Measurements from ENCODE around the gene RIOX2. TPM values are rescaled to one million over a fixed set of nuclear protein-coding genes. Genes with fewer than 3 reads are reported as not detected.

Gene RIOX2
- total and polyA plus RNA-seq, 2 donors (not counting 1 experiment from before 2014, with no cell fraction given), result 23.7 to 46.1 TPM

DNA sequence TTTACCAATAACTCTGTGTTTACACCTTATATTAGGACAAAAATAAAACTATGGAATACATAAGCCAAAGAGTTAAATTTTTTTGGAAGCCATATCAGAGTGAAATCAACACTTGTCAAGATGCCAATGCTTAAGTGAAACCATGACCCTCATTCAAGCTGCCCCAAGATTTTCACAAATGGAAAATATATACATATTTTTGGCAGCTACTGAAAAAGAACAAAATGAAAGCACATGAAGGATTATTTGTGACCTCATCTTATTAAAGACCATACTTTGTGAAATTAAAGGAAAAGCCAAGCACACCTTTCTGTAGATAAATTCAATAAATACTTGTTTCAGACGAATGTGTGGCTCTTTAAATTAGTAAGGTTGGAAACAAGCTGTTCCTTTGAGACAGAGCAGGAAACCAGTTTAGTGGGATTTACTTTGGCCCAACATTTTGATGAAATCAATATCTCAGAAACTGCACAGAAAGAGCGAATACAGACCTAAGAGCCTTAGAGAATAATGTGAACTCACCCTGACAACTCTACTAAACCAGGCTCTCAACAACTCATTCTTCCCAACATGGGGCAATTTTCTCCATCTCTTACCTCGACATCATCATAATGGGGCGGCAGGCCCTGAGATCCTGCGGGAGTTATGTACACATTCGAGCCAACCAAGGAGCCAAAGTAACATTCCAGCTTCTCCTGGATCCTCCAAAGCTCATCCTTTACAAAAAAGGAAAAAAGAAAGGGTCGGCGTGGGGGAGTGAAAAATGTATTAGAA is 11.1 kb downstream of the RIOX2 start:
- H3K9me3 ChIP-seq (ENCODE audit: control insufficient read depth, insufficient read depth, low read depth, low read length), result no peaks in the 10 kb centered on the region
- H3K27ac ChIP-seq (ENCODE audit: insufficient read depth, low read length), result no peak overlapping the region
- peak overlapping the region; percentile 7 for H3K4me2 ChIP-seq (ENCODE audit: extremely low read depth, insufficient read depth, low read length)
- H4K20me1 ChIP-seq (ENCODE audit: control insufficient read depth, extremely low read depth, insufficient read depth, low read length), result no peaks in the 10 kb centered on the region
- H3K79me2 ChIP-seq (ENCODE audit: control insufficient read depth, insufficient read depth, low read length), result peaks cover 2% of the 10 kb centered on the region
- peak in 1 of 2 donors; percentile 51 for DNase-seq (ENCODE audit: low read depth in 2 of 2)
- TF ChIP-seq EZH2 (IDR thresholded peaks at IDR 0.05; ENCODE audit: low read length, missing control alignments), result no peak
- TF ChIP-seq, protein P1, sequence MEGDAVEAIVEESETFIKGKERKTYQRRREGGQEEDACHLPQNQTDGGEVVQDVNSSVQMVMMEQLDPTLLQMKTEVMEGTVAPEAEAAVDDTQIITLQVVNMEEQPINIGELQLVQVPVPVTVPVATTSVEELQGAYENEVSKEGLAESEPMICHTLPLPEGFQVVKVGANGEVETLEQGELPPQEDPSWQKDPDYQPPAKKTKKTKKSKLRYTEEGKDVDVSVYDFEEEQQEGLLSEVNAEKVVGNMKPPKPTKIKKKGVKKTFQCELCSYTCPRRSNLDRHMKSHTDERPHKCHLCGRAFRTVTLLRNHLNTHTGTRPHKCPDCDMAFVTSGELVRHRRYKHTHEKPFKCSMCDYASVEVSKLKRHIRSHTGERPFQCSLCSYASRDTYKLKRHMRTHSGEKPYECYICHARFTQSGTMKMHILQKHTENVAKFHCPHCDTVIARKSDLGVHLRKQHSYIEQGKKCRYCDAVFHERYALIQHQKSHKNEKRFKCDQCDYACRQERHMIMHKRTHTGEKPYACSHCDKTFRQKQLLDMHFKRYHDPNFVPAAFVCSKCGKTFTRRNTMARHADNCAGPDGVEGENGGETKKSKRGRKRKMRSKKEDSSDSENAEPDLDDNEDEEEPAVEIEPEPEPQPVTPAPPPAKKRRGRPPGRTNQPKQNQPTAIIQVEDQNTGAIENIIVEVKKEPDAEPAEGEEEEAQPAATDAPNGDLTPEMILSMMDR (conservative IDR thresholded peaks at IDR 0.05 in 1 of 2, IDR thresholded peaks at IDR 0.05 in 1 of 2; ENCODE audit: low read depth in 1 of 2, low read length in 2 of 2), result no peak
- H3K36me3 ChIP-seq (ENCODE audit: control insufficient read depth, insufficient read depth, low read length), result peaks cover 4% of the 10 kb centered on the region
- H3K27me3 ChIP-seq (ENCODE audit: control insufficient read depth, insufficient read depth, low read length), result no peaks in the 10 kb centered on the region
- no peak overlapping the region for H3K4me3 ChIP-seq (replicated peaks in 1 of 4; ENCODE audit: control extremely low read depth in 1 of 4, insufficient read depth in 1 of 4, low read depth in 3 of 4, low read length in 4 of 4)
- no peak overlapping the region for H2AFZ ChIP-seq (ENCODE audit: low read length)
- peaks cover 9% of the 10 kb centered on the region for H3K4me1 ChIP-seq (ENCODE audit: control insufficient read depth, extremely low read depth, insufficient read depth, low read length)
- H3K9ac ChIP-seq (ENCODE audit: insufficient read depth, low read length), result no peak overlapping the region

DNA sequence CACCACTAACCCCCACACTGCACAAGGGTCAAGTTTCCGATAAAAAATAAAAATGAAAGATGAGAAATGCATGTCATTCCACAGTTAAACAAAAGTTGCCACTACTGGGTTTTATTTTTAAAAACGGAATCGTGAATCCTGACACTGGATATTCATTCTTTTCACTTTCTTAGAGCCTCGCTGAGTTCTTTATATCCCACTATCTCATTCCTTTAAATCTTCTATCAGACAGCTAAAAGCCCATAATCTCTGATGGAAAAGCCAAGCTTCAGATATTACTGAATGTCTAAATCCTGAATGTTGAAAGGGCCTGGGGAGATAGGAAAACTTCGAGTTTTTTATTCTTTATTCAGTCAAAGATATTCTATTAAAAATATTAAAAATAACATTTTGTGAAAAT is 11.7 kb downstream of the RIOX2 start:
- Histone ChIP-seq H3K4me2 (ENCODE audit: extremely low read depth, insufficient read depth, low read length) (no peak overlapping the region), H3K79me2 (ENCODE audit: control insufficient read depth, insufficient read depth, low read length) (peaks cover 2% of the 10 kb centered on the region), H3K36me3 (ENCODE audit: control insufficient read depth, insufficient read depth, low read length) (peaks cover 4% of the 10 kb centered on the region), H3K4me1 (ENCODE audit: control insufficient read depth, extremely low read depth, insufficient read depth, low read length) (peaks cover 9% of the 10 kb centered on the region), H3K4me3 (replicated peaks in 1 of 4; ENCODE audit: control extremely low read depth in 1 of 4, insufficient read depth in 1 of 4, low read depth in 3 of 4, low read length in 4 of 4) (no peak overlapping the region), H2AFZ (ENCODE audit: low read length) (no peak overlapping the region), H3K9ac (ENCODE audit: insufficient read depth, low read length) (no peak overlapping the region), H4K20me1 (ENCODE audit: control insufficient read depth, extremely low read depth, insufficient read depth, low read length) (no peaks in the 10 kb centered on the region), H3K27me3 (ENCODE audit: control insufficient read depth, insufficient read depth, low read length) (no peaks in the 10 kb centered on the region), H3K9me3 (ENCODE audit: control insufficient read depth, insufficient read depth, low read depth, low read length) (no peaks in the 10 kb centered on the region), H3K27ac (ENCODE audit: insufficient read depth, low read length) (no peak overlapping the region)
- no peak for DNase-seq (ENCODE audit: low read depth in 2 of 2)
- TF ChIP-seq, protein P1 (conservative IDR thresholded peaks at IDR 0.05 in 1 of 2, IDR thresholded peaks at IDR 0.05 in 1 of 2; ENCODE audit: low read depth in 1 of 2, low read length in 2 of 2), result no peak
- TF ChIP-seq EZH2 (IDR thresholded peaks at IDR 0.05; ENCODE audit: low read length, missing control alignments), result no peak

DNA sequence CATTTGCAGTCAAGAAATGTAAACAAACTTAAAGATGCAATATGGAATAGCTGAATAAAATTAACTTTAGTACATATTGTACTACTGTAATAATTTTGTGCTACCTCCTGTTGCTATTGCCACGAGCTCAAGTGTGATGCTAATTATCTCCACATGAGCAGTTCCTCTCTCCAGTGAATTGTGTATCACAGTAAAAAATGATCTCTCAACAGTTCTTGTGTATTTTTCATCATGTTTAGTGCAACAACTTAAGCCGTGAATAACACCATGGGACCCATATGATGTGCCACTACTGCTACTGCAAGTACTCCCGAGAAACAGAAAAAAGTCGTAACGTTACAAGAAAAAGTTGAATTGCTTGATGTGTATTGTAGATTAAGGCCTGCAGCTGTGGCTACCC is 12.4 kb downstream of the RIOX2 start:
- Histone ChIP-seq H3K4me3 (replicated peaks in 1 of 4; ENCODE audit: control extremely low read depth in 1 of 4, insufficient read depth in 1 of 4, low read depth in 3 of 4, low read length in 4 of 4) (no peak overlapping the region), H3K36me3 (ENCODE audit: control insufficient read depth, insufficient read depth, low read length) (peaks cover 4% of the 10 kb centered on the region), H3K9ac (ENCODE audit: insufficient read depth, low read length) (no peak overlapping the region), H3K4me1 (ENCODE audit: control insufficient read depth, extremely low read depth, insufficient read depth, low read length) (peaks cover 9% of the 10 kb centered on the region), H3K9me3 (ENCODE audit: control insufficient read depth, insufficient read depth, low read depth, low read length) (no peaks in the 10 kb centered on the region), H3K4me2 (ENCODE audit: extremely low read depth, insufficient read depth, low read length) (no peak overlapping the region), H4K20me1 (ENCODE audit: control insufficient read depth, extremely low read depth, insufficient read depth, low read length) (no peaks in the 10 kb centered on the region), H2AFZ (ENCODE audit: low read length) (no peak overlapping the region), H3K27me3 (ENCODE audit: control insufficient read depth, insufficient read depth, low read length) (no peaks in the 10 kb centered on the region), H3K79me2 (ENCODE audit: control insufficient read depth, insufficient read depth, low read length) (peaks cover 2% of the 10 kb centered on the region), H3K27ac (ENCODE audit: insufficient read depth, low read length) (no peak overlapping the region)
- DNase-seq (ENCODE audit: low read depth in 2 of 2), result no peak
- no peak for TF ChIP-seq EZH2 (IDR thresholded peaks at IDR 0.05; ENCODE audit: low read length, missing control alignments)
- TF ChIP-seq, protein P1 (conservative IDR thresholded peaks at IDR 0.05 in 1 of 2, IDR thresholded peaks at IDR 0.05 in 1 of 2; ENCODE audit: low read depth in 1 of 2, low read length in 2 of 2), result no peak

Measured in fibroblast of lung (primary cell).